H1 (cell line): Measurements from ENCODE around the gene CMPK2. TPM values are rescaled to one million over a fixed set of nuclear protein-coding genes. Genes with fewer than 3 reads are reported as not detected.

Experiments
- CTCF ChIA-PET: fragments of 300-600 bp; sonication (Branson Sonifier 250); formaldehyde crosslinking; loops from one replicate; lab custom pipeline; 2021; ENCODE audit not compliant: partially characterized antibody; lab: Charles Lee
- POLR2A ChIA-PET: fragments of 300-600 bp; sonication (Branson Sonifier 250); formaldehyde crosslinking; loops from one replicate; lab custom pipeline; 2021; ENCODE audit warnings: inconsistent platforms; ENCODE audit not compliant: partially characterized antibody; lab: Charles Lee
- DNase-seq, 2 experiments: peaks; one replicate each; pipeline versions ENCODE4 v3.0.0 to v3.0.0-alpha.2; 2010 to 2022; ENCODE audit warnings: low spot score in 2 of 2, low read depth in 1 of 2, mixed read lengths in 1 of 2
- FAIRE-seq: peaks from 2 replicates; lab custom pipeline; 2011; peaks lifted over from hg19 to GRCh38; lab: Jason Lieb, UNC
- H2AFZ ChIP-seq: 2 replicates; pipeline ENCODE4 v1.8.1; 2012; ENCODE audit warnings: low read length, inconsistent platforms
- H2AK5ac ChIP-seq: 2 replicates; pipeline ENCODE4 v1.6.1; 2013; ENCODE audit warnings: low read depth, low read length
- H2BK120ac ChIP-seq: replicated peaks from 2 replicates; pipeline ENCODE3; 2013; ENCODE audit warnings: low read depth, low read length, inconsistent platforms
- H2BK12ac ChIP-seq: 2 replicates; pipeline ENCODE4 v1.6.1; 2013; ENCODE audit warnings: low read depth, low read length
- H2BK15ac ChIP-seq: 2 replicates; pipeline ENCODE4 v1.6.1; 2013; ENCODE audit warnings: low read length
- H2BK20ac ChIP-seq: 2 replicates; pipeline ENCODE4 v1.6.1; 2013; ENCODE audit warnings: low read length
- H2BK5ac ChIP-seq: 2 replicates; pipeline ENCODE4 v1.6.1; 2013; ENCODE audit warnings: low read depth, low read length
- H3K14ac ChIP-seq: 2 replicates; pipeline ENCODE4 v1.6.1; 2013; ENCODE audit warnings: inconsistent platforms; ENCODE audit not compliant: insufficient read length
- H3K18ac ChIP-seq: 2 replicates; pipeline ENCODE4 v1.6.1; 2013; ENCODE audit warnings: low read length; ENCODE audit errors: extremely low read depth
- H3K23ac ChIP-seq: 2 replicates; pipeline ENCODE4 v1.6.1; 2013; ENCODE audit warnings: inconsistent platforms; ENCODE audit not compliant: insufficient read length
- H3K23me2 ChIP-seq: 2 replicates; pipeline ENCODE4 v1.6.1; 2013; ENCODE audit warnings: low read depth, low read length
- H3K27ac ChIP-seq: 2 replicates; pipeline ENCODE4 v1.6.1; 2011; ENCODE audit warnings: low read depth, low read length, inconsistent platforms
- H3K27me3 ChIP-seq, 4 experiments: replicated peaks in 1 of 4; 1 replicate in 1 of 4; 2 replicates in 3 of 4; pipeline versions ENCODE4 v1.6.1 to v1.8.1; 2011 to 2013; ENCODE audit warnings: low read length in 3 of 4, mild to moderate bottlenecking in 3 of 4, inconsistent platforms in 2 of 4, mixed read lengths in 2 of 4, moderate library complexity in 1 of 4; ENCODE audit not compliant: control insufficient read depth in 3 of 4, insufficient read depth in 3 of 4; ENCODE audit errors: extremely low read depth in 1 of 4
- H3K36me3 ChIP-seq, 4 experiments: 2 replicates each; pipeline versions ENCODE4 v1.6.1 to v1.8.1; 2011 to 2013; ENCODE audit warnings: mild to moderate bottlenecking in 4 of 4, low read length in 3 of 4, moderate library complexity in 2 of 4, control low read depth in 1 of 4, inconsistent platforms in 1 of 4; ENCODE audit not compliant: insufficient read depth in 4 of 4, control insufficient read depth in 2 of 4
- H3K4ac ChIP-seq: replicated peaks from 2 replicates; pipeline ENCODE3; 2013; ENCODE audit warnings: low read length, low read depth, mixed read lengths, inconsistent platforms; ENCODE audit not compliant: insufficient read length
- H3K4me1 ChIP-seq, 4 experiments: replicated peaks in 1 of 4; 1 replicate in 1 of 4; 2 replicates in 3 of 4; pipeline versions ENCODE4 v1.6.1 to v1.8.1; 2011 to 2013; ENCODE audit warnings: low read length in 3 of 4, inconsistent platforms in 2 of 4, mixed read lengths in 1 of 4; ENCODE audit not compliant: insufficient read depth in 4 of 4, control insufficient read depth in 3 of 4
- H3K4me2 ChIP-seq, 2 experiments: 2 replicates each; pipeline versions ENCODE4 v1.6.1 to v1.8.1; 2011 to 2013; ENCODE audit warnings: low read depth in 2 of 2, low read length in 2 of 2, control low read depth in 1 of 2, inconsistent platforms in 1 of 2, mild to moderate bottlenecking in 1 of 2; ENCODE audit not compliant: insufficient read depth in 1 of 2
- H3K4me3 ChIP-seq, 4 experiments: fragments of 200-600, 300-600 bp in 1 of 4; sonication (generic), shearing (Covaris generic), sonication (Bioruptor Twin) in 1 of 4; 2 replicates each; pipeline versions ENCODE4 v1.5.1 to v1.8.1; 2011 to 2016; ENCODE audit warnings: low read length in 4 of 4, low read depth in 3 of 4, control low read depth in 2 of 4, inconsistent platforms in 2 of 4, mild to moderate bottlenecking in 2 of 4, mixed read lengths in 1 of 4, moderate library complexity in 1 of 4; ENCODE audit not compliant: insufficient read depth in 2 of 4; ENCODE audit errors: extremely low read depth in 1 of 4
- H3K56ac ChIP-seq: replicated peaks from 2 replicates; pipeline ENCODE3; 2013; ENCODE audit warnings: low read depth, mild to moderate bottlenecking, mixed read lengths, low read length, inconsistent platforms; ENCODE audit not compliant: insufficient read length
- H3K79me1 ChIP-seq: 2 replicates; pipeline ENCODE4 v1.6.1; 2013; ENCODE audit warnings: low read depth, low read length, control low read depth
- H3K79me2 ChIP-seq, 2 experiments: 2 replicates each; pipeline versions ENCODE4 v1.6.1 to v1.8.1; 2012 to 2013; ENCODE audit warnings: low read length in 2 of 2, mild to moderate bottlenecking in 2 of 2, inconsistent platforms in 1 of 2; ENCODE audit not compliant: insufficient read depth in 2 of 2, control insufficient read depth in 1 of 2
- H3K9ac ChIP-seq, 4 experiments: replicated peaks in 1 of 4; 1 replicate in 1 of 4; 2 replicates in 3 of 4; pipeline versions ENCODE4 v1.6.1 to v1.8.1; 2011 to 2013; ENCODE audit warnings: low read depth in 3 of 4, low read length in 3 of 4, control low read depth in 2 of 4, mild to moderate bottlenecking in 2 of 4, moderate library complexity in 2 of 4, inconsistent platforms in 1 of 4; ENCODE audit errors: extremely low read depth in 1 of 4
- H3K9me3 ChIP-seq, 2 experiments: 2 replicates each; pipeline versions ENCODE4 v1.6.1 to v1.8.1; 2012 to 2013; ENCODE audit warnings: mild to moderate bottlenecking in 2 of 2, moderate library complexity in 2 of 2, control low read depth in 1 of 2, inconsistent platforms in 1 of 2, low read depth in 1 of 2, low read length in 1 of 2, mixed read lengths in 1 of 2; ENCODE audit not compliant: insufficient read depth in 2 of 2
- H4K20me1 ChIP-seq, 2 experiments: replicated peaks in 1 of 2; 2 replicates each; pipeline versions ENCODE3 to v1.8.1; 2011 to 2013; ENCODE audit warnings: inconsistent platforms in 2 of 2, low read length in 2 of 2, mild to moderate bottlenecking in 1 of 2; ENCODE audit not compliant: insufficient read depth in 2 of 2, control insufficient read depth in 1 of 2
- H4K5ac ChIP-seq: 2 replicates; pipeline ENCODE4 v1.6.1; 2013; ENCODE audit warnings: low read length, low read depth, mixed read lengths, inconsistent platforms; ENCODE audit not compliant: insufficient read length
- H4K8ac ChIP-seq: 2 replicates; pipeline ENCODE4 v1.8.0; 2013; ENCODE audit warnings: mild to moderate bottlenecking, moderate library complexity, low read length, inconsistent platforms; ENCODE audit not compliant: insufficient read depth; ENCODE audit errors: extremely low read depth
- H4K91ac ChIP-seq: replicated peaks from 2 replicates; pipeline ENCODE3; 2013; ENCODE audit warnings: low read length, mixed read lengths, inconsistent platforms; ENCODE audit not compliant: insufficient read length
- BCL11A ChIP-seq, 2 experiments: IDR thresholded peaks; one replicate each; pipeline ENCODE4 v1.6.1; 2011; ENCODE audit warnings: low read depth in 2 of 2, low read length in 2 of 2, mild to moderate bottlenecking in 2 of 2
- CBX8 ChIP-seq: fragments of 300-800, 300-1000 bp; sonication (generic); IDR thresholded peaks from 2 replicates; pipeline ENCODE4 v1.7.1; 2016; ENCODE audit warnings: low read depth, low read length, borderline replicate concordance
- CTBP2 ChIP-seq: IDR thresholded peaks from 2 replicates; pipeline ENCODE4 v1.7.0; 2011; ENCODE audit warnings: borderline replicate concordance, mild to moderate bottlenecking, moderate library complexity, mixed read lengths, low read length; ENCODE audit not compliant: insufficient read depth, insufficient read length
- EP300 ChIP-seq, 2 experiments: IDR thresholded peaks; 1 replicate in 1 of 2; 2 replicates in 1 of 2; pipeline ENCODE4 v1.6.1; 2011 to 2012; ENCODE audit warnings: low read depth in 2 of 2, low read length in 2 of 2, mild to moderate bottlenecking in 2 of 2, borderline replicate concordance in 1 of 2, inconsistent platforms in 1 of 2, moderate library complexity in 1 of 2
- GTF2F1 ChIP-seq: IDR thresholded peaks from 2 replicates; pipeline ENCODE4 v1.6.1; 2012; ENCODE audit warnings: low read depth, low read length, improper control_type of control experiment, borderline replicate concordance
- NANOG ChIP-seq: IDR thresholded peaks from 2 replicates; pipeline ENCODE4 v1.6.1; 2011; ENCODE audit warnings: low read length, low read depth, mild to moderate bottlenecking, inconsistent platforms; ENCODE audit not compliant: insufficient read depth, poor library complexity, severe bottlenecking
- SIRT6 ChIP-seq: IDR thresholded peaks from one replicate; pipeline ENCODE4 v1.7.1; 2012; ENCODE audit warnings: low read length, inconsistent platforms
- SIX5 ChIP-seq: IDR thresholded peaks from 2 replicates; pipeline ENCODE4 v1.6.1; 2011; ENCODE audit warnings: mild to moderate bottlenecking, low read depth, low read length
- TBP ChIP-seq: IDR thresholded peaks from 2 replicates; pipeline ENCODE4 v1.6.1; 2011; ENCODE audit warnings: low read depth, low read length, improper control_type of control experiment
- ZNF274 ChIP-seq: IDR thresholded peaks from 2 replicates; pipeline ENCODE4 v1.7.0; 2012; ENCODE audit warnings: low read length, borderline replicate concordance; ENCODE audit errors: extremely low read depth
- WGBS, 2 experiments: shearing (Covaris generic) in 1 of 2; methylation state at CpG; one replicate each; pipeline versions ENCODE4 v1.1.6 to v1.1.7; 2013 to 2015; ENCODE audit warnings: low lambda C conversion rate in 2 of 2, mixed read lengths in 2 of 2, inconsistent platforms in 1 of 2, low coverage in 1 of 2, missing lambda C conversion rate in 1 of 2; ENCODE audit not compliant: insufficient replicate concordance in 2 of 2, insufficient coverage in 1 of 2, insufficient read length in 1 of 2; ENCODE audit errors: extremely low coverage in 1 of 2, missing lambda C conversion rate in 1 of 2; 5-methylcytosine and 5-hydroxymethylcytosine counted together
- polyA plus RNA-seq, 7 experiments: library from polyadenylated mRNA; depleted of rRNA in 3 of 7; stranded (reverse) in 5 of 7; unstranded in 2 of 7; fragments of >200 nt in 5 of 7; fragments of 200-250 nt in 2 of 7; gene quantifications; 1 replicate in 5 of 7; 2 replicates in 1 of 7; 4 replicates in 1 of 7; pipeline versions ENCODE4 v1.2.1 to v1.2.3, GENCODE V29; 2011 to 2013; ENCODE audit warnings: missing spikeins in 2 of 7, mixed read lengths in 2 of 7
- total RNA-seq: library from RNA; stranded (reverse); fragmentation: NEBNext Ultra II Directional; extraction: Animal tissue kit (Norgen Biotek cat#: 25700); gene quantifications from 2 replicates; pipeline ENCODE4 v1.2.1, GENCODE V29; 2021

The CMPK2 gene
- total and polyA plus RNA-seq, 2 of the 8 experiments (the other 6 are each of a cell fraction or from before 2014, with no cell fraction given) = 0.28 to 0.53 TPM

- Histone ChIP-seq H4K5ac (no peak overlapping the region), H3K4me2 (no peak overlapping the region), H3K4ac (no peak overlapping the region), H3K14ac (no peak overlapping the region), H3K79me1 (no peaks in the 10 kb centered on the region), H2BK5ac (no peak overlapping the region), H2BK120ac (no peak overlapping the region), H3K18ac (no peak overlapping the region), H3K9ac (no peak overlapping the region), H3K4me1 (no peaks in the 10 kb centered on the region), H3K27ac (no peak overlapping the region), H2BK20ac (no peak overlapping the region), H2BK15ac (no peak overlapping the region), H3K4me3 (no peak overlapping the region), H3K23ac (no peak overlapping the region), H3K56ac (no peak overlapping the region), H4K8ac (no peak overlapping the region), H4K20me1 (no peaks in the 10 kb centered on the region), H3K23me2 (no peaks in the 10 kb centered on the region), H2BK12ac (no peak overlapping the region), H2AFZ (no peak overlapping the region), H3K9me3 (peaks cover 3 to 5% of the 10 kb centered on the region in 2 experiments; a peak in 1 of 4 replicates), H2AK5ac (no peak overlapping the region), H4K91ac (no peak overlapping the region), H3K27me3 (peaks cover 0 to 2% (median 0%) of the 10 kb centered on the region in 4 experiments; a peak in 2 of 7 replicates), H3K79me2 (no peaks in the 10 kb centered on the region), H3K36me3 (no peaks in the 10 kb centered on the region)
- CTCF ChIA-PET = no interaction called here
- TF ChIP-seq CBX8 (no peak), CTBP2 (no peak), SIX5 (no peak), BCL11A (IDR thresholded peaks at IDR 0.05; ENCODE audit: low read depth in 2 of 2, low read length in 2 of 2) (no peak), ZNF274 (no peak), SIRT6 (no peak), TBP (no peak), EP300 (IDR thresholded peaks at IDR 0.05; ENCODE audit: borderline replicate concordance in 1 of 2, low read depth in 2 of 2, low read length in 2 of 2) (no peak), GTF2F1 (no peak), NANOG (no peak)
- no peak for FAIRE-seq
- no peak for DNase-seq
- POLR2A ChIA-PET = no interaction called here
- 85% methylated on average over 2 of the region's 2 CpGs; no CpG with 5 or more reads in 1 of the 2 experiments for WGBS, 2 experiments
These were observed 6.7 kb upstream of the CMPK2 start for GRCh38 chr2:6872394-6872793.
